ENCODE data around the gene NKAIN2.

NKAIN2 gene

GRCh38 chr6:124869416-124869815, 1065.8 kb downstream of the NKAIN2 start:
- DNase-seq: no peak

- no peak for DNase-seq
Observed at GRCh38 chr6:124870611-124871459, 1067.2 kb downstream of the NKAIN2 start.

- DNase-seq: no peak
Observed at GRCh38 chr6:124872361-124873065, 1068.8 kb downstream of the NKAIN2 start.

- DNase-seq: no peak
Observed at GRCh38 chr6:124873066-124873410, 1069.4 kb downstream of the NKAIN2 start.

Measured in CD4-positive, alpha-beta T cell treated with Interleukin-4 for 1 hour (primary cell).